RWPE1 (cell line): ENCODE measurements around the gene AASDHPPT.

Experiments
- CTCF ChIA-PET: fragments of 350-600 bp; sonication (Branson Sonifier 250); formaldehyde crosslinking; extraction: SDS; loops from one replicate; lab custom pipeline; 2021; lab: Yijun Ruan, JAX
- POLR2A ChIA-PET: fragments of 400-600 bp; formaldehyde crosslinking; extraction: SDS; loops from one replicate; lab custom pipeline; 2020; ENCODE audit warnings: antibody characterized with exemption; ENCODE audit not compliant: low non-redundant PET; lab: Yijun Ruan, JAX
- DNase-seq: peaks from one replicate; pipeline ENCODE4 v3.0.0; 2012; ENCODE audit warnings: low spot score
- H3K27ac ChIP-seq: fragments of 450-650 bp; 2 replicates; pipeline ENCODE4 v1.5.1; 2017
- CTCF ChIP-seq: fragments of 450-650 bp; conservative IDR thresholded peaks from 2 replicates; pipeline ENCODE4 v1.5.1; 2017; ENCODE audit warnings: low read depth, mild to moderate bottlenecking

AASDHPPT gene

GRCh38 chr11:106061954-106062949, 15.2 kb upstream of the AASDHPPT start:
- DNase-seq = no peak
- CTCF ChIA-PET = no interaction called here
- H3K27ac ChIP-seq = no peak overlapping the region
- no peak for TF ChIP-seq CTCF
- POLR2A ChIA-PET = no interaction called here

- H3K27ac ChIP-seq = no peak overlapping the region
- CTCF ChIA-PET = interaction anchor here (0.5 kb wide), 1 partner anchor 1525 kb away, joined by 3 read pairs; no protein-coding TSS in a partner anchor
- no peak for TF ChIP-seq CTCF
- POLR2A ChIA-PET = no interaction called here
- no peak for DNase-seq
Observed at GRCh38 chr11:106063009-106063408, 14.5 kb upstream of the AASDHPPT start.

- DNase-seq = no peak
- ChIA-PET CTCF (interaction anchor here (0.6 kb wide), 1 partner anchor 33 kb away, joined by 3 read pairs; no protein-coding TSS in a partner anchor), POLR2A (no interaction called here)
Observed at GRCh38 chr11:106070606-106071005, 6.9 kb upstream of the AASDHPPT start.

GRCh38 chr11:106072804-106073203, 4.7 kb upstream of the AASDHPPT start:
- ChIA-PET CTCF (no interaction called here), POLR2A (no interaction called here)
- H3K27ac ChIP-seq = no peak overlapping the region
- TF ChIP-seq CTCF = no peak
- no peak for DNase-seq

More at GRCh38 chr11:106070606-106071005, 6.9 kb upstream of the AASDHPPT start:
- TF ChIP-seq CTCF = no peak
- H3K27ac ChIP-seq = no peak overlapping the region

GRCh38 chr11:106076171-106076918, 1.1 kb upstream of the AASDHPPT start:
- ChIA-PET POLR2A (no interaction called here), CTCF (interaction anchor here (0.8 kb wide), 1 partner anchor 11 kb away, joined by 3 read pairs; no protein-coding TSS in a partner anchor)
- peak; percentile 1 for DNase-seq
- peak overlapping the region; percentile 87 for H3K27ac ChIP-seq
- TF ChIP-seq CTCF = no peak
